Esophagus muscularis mucosa (tissue), 4 donors: ENCODE measurements around the gene TUBB3. TPM values are rescaled to one million over a fixed set of nuclear protein-coding genes. Genes with fewer than 3 reads are reported as not detected.

Source experiments
- DNase-seq: peaks from one replicate; pipeline ENCODE4 v3.0.0-alpha.2; 2017; ENCODE audit errors: extremely low spot score
- H3K27ac ChIP-seq, 4 donors: fragments of 200-600 bp; sonication (generic); replicated peaks in 1 of 4; 1 replicate in 3 of 4; 2 replicates in 1 of 4; pipeline ENCODE4 v1.5.1; 2016 to 2019; ENCODE audit warnings: mild to moderate bottlenecking in 1 of 4
- H3K27me3 ChIP-seq, 4 donors: fragments of 200-600 bp; sonication (generic); one replicate each; pipeline versions ENCODE4 v1.5.1 to v1.6.0; 2016 to 2019
- H3K36me3 ChIP-seq, 4 donors: fragments of 200-600 bp; sonication (generic); one replicate each; pipeline ENCODE4 v1.5.1; 2016 to 2019
- H3K4me1 ChIP-seq, 4 donors: fragments of 200-600 bp; sonication (generic); one replicate each; pipeline ENCODE4 v1.5.1; 2016 to 2019
- H3K4me3 ChIP-seq, 4 donors: fragments of 200-600 bp; sonication (generic); 1 replicate in 2 of 4; 2 replicates in 2 of 4; pipeline ENCODE4 v1.5.1; 2016 to 2019; ENCODE audit warnings: mild to moderate bottlenecking in 4 of 4, moderate library complexity in 1 of 4
- H3K9me3 ChIP-seq, 4 donors: fragments of 200-600 bp; sonication (generic); 1 replicate in 3 of 4; 2 replicates in 1 of 4; pipeline ENCODE4 v1.5.1; 2016 to 2019
- EP300 ChIP-seq: sonication (generic); formaldehyde crosslinking; IDR thresholded peaks from one replicate; pipeline ENCODE4 v1.6.1; 2017; ENCODE audit warnings: antibody characterized with exemption
- POLR2A ChIP-seq: fragments of 450-650 bp; IDR thresholded peaks from one replicate; pipeline ENCODE4 v1.6.1; 2017; ENCODE audit warnings: antibody characterized with exemption, moderate library complexity, mild to moderate bottlenecking, low read depth
- POLR2AphosphoS5 ChIP-seq, 2 donors: sonication (generic); formaldehyde crosslinking; IDR thresholded peaks; one replicate each; pipeline ENCODE4 v1.6.1; 2017; ENCODE audit warnings: antibody characterized with exemption in 2 of 2
- WGBS: methylation state at CpG from one replicate; pipeline ENCODE4 v1.1.5; 2018; 5-methylcytosine and 5-hydroxymethylcytosine counted together
- intact Hi-C: fragments of 100-400 bp; cut with DNase I; formaldehyde crosslinking; loops from one replicate; pipeline ENCODE4 v1.15.1; 2023
- total RNA-seq, 4 donors: library from RNA; depleted of rRNA; stranded (reverse); fragments of >200 nt; gene quantifications; one replicate each; pipeline versions ENCODE4 v1.1.0 to v1.2.1, GENCODE V29; 2016
- TF ChIP-seq, protein P1 (sequence below), 3 experiments: fragments of 200-600 bp in 2 of 3; fragments of 450-650 bp in 1 of 3; sonication (generic) in 2 of 3; IDR thresholded peaks; one replicate each; pipeline ENCODE4 v1.5.1; 2017 to 2019; ENCODE audit warnings: antibody characterized with exemption in 3 of 3, mild to moderate bottlenecking in 2 of 3, moderate library complexity in 1 of 3

Gene TUBB3
- total RNA-seq, 4 donors from 2014 or later: 2.5 to 19.5 (median 12.9) TPM

- Histone ChIP-seq H3K9me3 (no peaks in the 10 kb centered on the region), H3K4me3 (no peak overlapping the region), H3K27me3 (no peaks in the 10 kb centered on the region), H3K36me3 (peaks cover 76 to 89% (median 87%) of the 10 kb centered on the region in 4 donors), H3K27ac (no peak overlapping the region), H3K4me1 (no peaks in the 10 kb centered on the region)
- DNase-seq: no peak
- TF ChIP-seq, protein P1, sequence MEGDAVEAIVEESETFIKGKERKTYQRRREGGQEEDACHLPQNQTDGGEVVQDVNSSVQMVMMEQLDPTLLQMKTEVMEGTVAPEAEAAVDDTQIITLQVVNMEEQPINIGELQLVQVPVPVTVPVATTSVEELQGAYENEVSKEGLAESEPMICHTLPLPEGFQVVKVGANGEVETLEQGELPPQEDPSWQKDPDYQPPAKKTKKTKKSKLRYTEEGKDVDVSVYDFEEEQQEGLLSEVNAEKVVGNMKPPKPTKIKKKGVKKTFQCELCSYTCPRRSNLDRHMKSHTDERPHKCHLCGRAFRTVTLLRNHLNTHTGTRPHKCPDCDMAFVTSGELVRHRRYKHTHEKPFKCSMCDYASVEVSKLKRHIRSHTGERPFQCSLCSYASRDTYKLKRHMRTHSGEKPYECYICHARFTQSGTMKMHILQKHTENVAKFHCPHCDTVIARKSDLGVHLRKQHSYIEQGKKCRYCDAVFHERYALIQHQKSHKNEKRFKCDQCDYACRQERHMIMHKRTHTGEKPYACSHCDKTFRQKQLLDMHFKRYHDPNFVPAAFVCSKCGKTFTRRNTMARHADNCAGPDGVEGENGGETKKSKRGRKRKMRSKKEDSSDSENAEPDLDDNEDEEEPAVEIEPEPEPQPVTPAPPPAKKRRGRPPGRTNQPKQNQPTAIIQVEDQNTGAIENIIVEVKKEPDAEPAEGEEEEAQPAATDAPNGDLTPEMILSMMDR (IDR thresholded peaks at IDR 0.05): no peak
- TF ChIP-seq EP300: no peak
- no peak for TF ChIP-seq POLR2A
- TF ChIP-seq POLR2AphosphoS5 (IDR thresholded peaks at IDR 0.05): no peak
- intact Hi-C loops: no loop called here
- WGBS: 94% methylated on average over 6 of the region's 17 CpGs
These were observed 22.3 kb upstream of the TUBB3 start for GRCh38 chr16:89900885-89901284.

DNA sequence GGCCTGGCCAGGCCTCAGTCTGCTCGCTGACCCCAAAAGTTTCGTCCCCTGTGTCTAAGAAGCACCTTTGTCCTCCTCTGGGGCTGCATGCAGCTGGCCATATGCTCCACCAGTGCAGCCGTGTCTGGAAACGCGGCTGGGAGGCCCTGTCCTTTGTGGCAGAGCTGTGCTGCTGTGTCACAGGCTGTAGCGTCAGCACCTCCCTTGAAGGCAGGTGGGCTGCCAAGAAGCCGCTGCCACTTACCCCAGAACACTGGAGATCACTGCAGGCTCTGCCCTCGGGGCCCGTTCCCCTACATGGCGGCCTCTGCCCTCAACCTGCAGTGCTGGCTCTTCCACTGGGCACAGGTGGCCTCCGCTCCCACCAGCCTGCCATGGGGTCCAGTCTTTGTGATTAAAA lies 20.2 kb upstream of the TUBB3 start:
- peaks cover 75 to 89% (median 84%) of the 10 kb centered on the region in 4 donors for H3K36me3 ChIP-seq
- no peak for DNase-seq
- intact Hi-C loops: no loop called here
- no peak overlapping the region for H3K27ac ChIP-seq
- no peaks in the 10 kb centered on the region for H3K4me1 ChIP-seq
- H3K9me3 ChIP-seq: no peaks in the 10 kb centered on the region
- TF ChIP-seq POLR2AphosphoS5 (IDR thresholded peaks at IDR 0.05) (no peak), POLR2A (no peak), EP300 (no peak)
- TF ChIP-seq, protein P1 (IDR thresholded peaks at IDR 0.05): no peak
- WGBS: 95% methylated on average over 7 of the region's 11 CpGs
- no peaks in the 10 kb centered on the region for H3K27me3 ChIP-seq
- no peak overlapping the region for H3K4me3 ChIP-seq

DNA sequence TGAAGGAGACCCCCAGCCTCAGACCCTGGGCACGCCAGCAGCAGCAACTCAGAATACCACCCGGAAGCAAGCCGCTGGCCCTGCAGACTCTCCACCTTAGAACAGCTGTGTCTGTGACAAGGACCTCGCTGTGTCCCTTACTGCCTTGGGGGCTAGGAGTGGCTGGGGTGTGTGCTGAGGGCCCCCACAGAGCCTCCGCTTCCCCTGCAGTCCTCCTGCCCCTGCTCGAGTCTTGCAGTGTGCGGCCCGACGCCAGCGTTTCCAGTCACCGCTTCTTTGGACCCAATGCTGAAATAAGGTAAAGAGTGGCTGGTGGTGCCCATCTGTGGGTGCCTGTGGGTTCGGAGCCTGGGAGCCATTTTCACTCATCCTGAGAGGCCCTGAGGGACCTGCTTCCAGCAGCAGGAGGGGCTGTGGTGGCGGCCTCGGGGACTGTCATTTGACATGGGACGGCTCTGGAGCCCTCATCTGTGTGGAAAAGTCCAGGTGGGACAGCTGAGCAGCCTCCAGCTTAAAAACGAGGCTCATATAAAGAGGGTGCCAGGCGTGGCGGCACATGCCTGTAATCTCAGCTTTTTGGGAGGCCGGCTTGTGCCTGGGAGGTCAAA lies 19.1 kb upstream of the TUBB3 start:
- H3K4me1 ChIP-seq: no peaks in the 10 kb centered on the region
- no peak for DNase-seq
- WGBS: 86% methylated on average over 5 of the region's 19 CpGs
- no peaks in the 10 kb centered on the region for H3K27me3 ChIP-seq
- H3K27ac ChIP-seq: no peak overlapping the region
- intact Hi-C loops: no loop called here
- H3K36me3 ChIP-seq: peaks cover 65 to 89% (median 84%) of the 10 kb centered on the region in 4 donors
- no peaks in the 10 kb centered on the region for H3K9me3 ChIP-seq
- no peak overlapping the region for H3K4me3 ChIP-seq
- TF ChIP-seq EP300: no peak
- TF ChIP-seq POLR2A: no peak
- no peak for TF ChIP-seq POLR2AphosphoS5 (IDR thresholded peaks at IDR 0.05)
- TF ChIP-seq, protein P1 (IDR thresholded peaks at IDR 0.05): no peak

GRCh38 chr16:89904606-89905510 lies 18.3 kb upstream of the TUBB3 start:
- 90% methylated on average over 13 of the region's 31 CpGs for WGBS
- TF ChIP-seq EP300 (no peak), POLR2AphosphoS5 (IDR thresholded peaks at IDR 0.05) (no peak), POLR2A (no peak)
- TF ChIP-seq, protein P1 (IDR thresholded peaks at IDR 0.05): no peak
- Histone ChIP-seq H3K36me3 (peaks cover 57 to 87% (median 81%) of the 10 kb centered on the region in 4 donors), H3K27me3 (no peaks in the 10 kb centered on the region), H3K4me3 (no peak overlapping the region), H3K27ac (no peak overlapping the region), H3K9me3 (no peaks in the 10 kb centered on the region), H3K4me1 (peaks cover 2 to 3% (median 3%) of the 10 kb centered on the region in 4 donors)
- no peak for DNase-seq
- intact Hi-C loops: no loop called here
